ENCODE measurements around the gene SLC18B1. TPM values are rescaled to one million over a fixed set of nuclear protein-coding genes. Genes with fewer than 3 reads are reported as not detected.

Gene SLC18B1
- total and polyA plus RNA-seq, 10 of the 15 experiments (the other 5 are each of a cell fraction or from before 2014, with no cell fraction given): 3.5 to 11.8 (median 7.1) TPM

DNA sequence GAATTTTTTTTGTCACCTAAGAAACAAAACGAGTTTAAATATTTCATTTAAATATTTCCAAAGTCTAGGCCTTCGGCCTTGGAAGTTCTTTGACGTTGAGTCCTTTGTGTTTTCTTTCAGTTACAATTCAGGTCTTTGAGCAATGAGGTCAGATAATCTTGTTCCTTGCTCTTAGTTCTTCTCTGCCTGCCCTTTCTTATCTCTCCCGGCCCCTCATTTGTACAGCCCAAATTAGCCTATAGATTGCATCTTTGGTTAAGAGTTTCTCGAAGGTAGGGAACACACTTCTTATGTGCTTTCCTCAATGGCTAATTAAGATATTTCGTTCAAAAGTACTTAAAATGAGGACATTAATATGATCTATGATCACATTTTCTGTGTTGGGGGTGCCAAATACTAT lies 34.5 kb upstream of the SLC18B1 start:
- ChIA-PET CTCF (interaction anchor here (0.9 to 1.5 kb wide), 2 partner anchors 10 to 13 kb away, joined by 3 to 4 read pairs; no protein-coding TSS in a partner anchor), POLR2A (no interaction called here), RAD21 (ENCODE audit: unreplicated experiment) (no interaction called here), SMC1A (ENCODE audit: uncharacterized antibody, unreplicated experiment) (interaction anchor here (1.4 kb wide), 1 partner anchor 129 kb away, joined by 3 read pairs; no protein-coding TSS in a partner anchor)
- Histone ChIP-seq H4K20me1 (ENCODE audit: control insufficient read depth, insufficient read depth) (no peaks in the 10 kb centered on the region), H3K36me3 (ENCODE audit: control insufficient read depth in 2 of 2, insufficient read depth in 2 of 2, low read length in 1 of 2) (no peaks in the 10 kb centered on the region), H3K4me2 (ENCODE audit: control insufficient read depth, insufficient read depth) (no peak overlapping the region), H3K9ac (ENCODE audit: control insufficient read depth, insufficient read depth, low read length) (no peak overlapping the region), H3K79me2 (ENCODE audit: control insufficient read depth, insufficient read depth, low read length) (no peaks in the 10 kb centered on the region), H3K4me1 (ENCODE audit: control insufficient read depth, insufficient read depth, low read length) (no peaks in the 10 kb centered on the region), H3K27me3 (replicated peaks in 1 of 2; ENCODE audit: control insufficient read depth in 2 of 2, insufficient read depth in 2 of 2, low read length in 1 of 2) (no peaks in the 10 kb centered on the region; a peak in 1 of 4 replicates), H3K4me3 (no peak overlapping the region), H2AFZ (ENCODE audit: control insufficient read depth, low read depth, low read length) (no peak overlapping the region), H3K9me3 (replicated peaks; ENCODE audit: control insufficient read depth, insufficient read depth, low read length) (no peaks in the 10 kb centered on the region), H3K27ac (ENCODE audit: control insufficient read depth, insufficient read depth) (no peak overlapping the region)
- no peak for FAIRE-seq
- intact Hi-C loops (cut with micrococcal nuclease; ENCODE audit: unreplicated experiment): loop anchor here (10.0 kb wide), 1 partner anchor 1262 kb away; no protein-coding TSS in a partner anchor
- DNase-seq (ENCODE audit: low read depth, low spot score): no peak
- 49% methylated on average over 6 of the region's 6 CpGs for WGBS (ENCODE audit: insufficient coverage, insufficient replicate concordance, low lambda C conversion rate, missing lambda C conversion rate)
- no TSS peak for BruUV-seq (replicated peaks)
- no peak for ATAC-seq
- in situ Hi-C loops (cut with MboI): loop anchor here (10.0 kb wide), 1 partner anchor 682 kb away; no protein-coding TSS in a partner anchor
- TF ChIP-seq SREBF1 (IDR thresholded peaks at IDR 0.05; ENCODE audit: low read length) (no peak), POU2F2 (IDR thresholded peaks at IDR 0.05; ENCODE audit: borderline replicate concordance, low read depth, low read length) (no peak), CHD4 (IDR thresholded peaks at IDR 0.05) (no peak), MEF2A (IDR thresholded peaks at IDR 0.05; ENCODE audit: insufficient read depth, low read depth, low read length) (no peak), ATF3 (IDR thresholded peaks at IDR 0.05; ENCODE audit: borderline replicate concordance, extremely low read depth, low read depth, low read length) (no peak), GABPA (IDR thresholded peaks at IDR 0.05; ENCODE audit: low read depth) (no peak), SUZ12 (IDR thresholded peaks at IDR 0.05; ENCODE audit: unreplicated experiment) (no peak), EGR1 (IDR thresholded peaks at IDR 0.05; ENCODE audit: borderline replicate concordance in 1 of 2, low read depth in 2 of 2, low read length in 2 of 2) (no peak), ZNF687 (IDR thresholded peaks at IDR 0.05) (no peak), JUND (IDR thresholded peaks at IDR 0.05; ENCODE audit: low read depth, low read length) (no peak), PBX3 (IDR thresholded peaks at IDR 0.05; ENCODE audit: insufficient replicate concordance, low read depth, low read length) (no peak), NFYB (IDR thresholded peaks at IDR 0.05; ENCODE audit: insufficient read depth, low read depth, low read length) (no peak), MYC (IDR thresholded peaks at IDR 0.05; ENCODE audit: insufficient read depth, insufficient read length, insufficient replicate concordance, low read length, severe bottlenecking) (no peak), EZH2 (IDR thresholded peaks at IDR 0.05; ENCODE audit: borderline replicate concordance, control insufficient read depth, low read depth, low read length) (no peak), USF1 (IDR thresholded peaks at IDR 0.05; ENCODE audit: borderline replicate concordance, extremely low read length, insufficient read depth, low read depth, low read length) (no peak), NFIC (IDR thresholded peaks at IDR 0.05; ENCODE audit: low read depth, low read length) (no peak), FOXM1 (IDR thresholded peaks at IDR 0.05; ENCODE audit: low read depth, low read length) (no peak)

Data from GM12878 (cell line).